Measurements from ENCODE around the gene SLC36A1.

DNA sequence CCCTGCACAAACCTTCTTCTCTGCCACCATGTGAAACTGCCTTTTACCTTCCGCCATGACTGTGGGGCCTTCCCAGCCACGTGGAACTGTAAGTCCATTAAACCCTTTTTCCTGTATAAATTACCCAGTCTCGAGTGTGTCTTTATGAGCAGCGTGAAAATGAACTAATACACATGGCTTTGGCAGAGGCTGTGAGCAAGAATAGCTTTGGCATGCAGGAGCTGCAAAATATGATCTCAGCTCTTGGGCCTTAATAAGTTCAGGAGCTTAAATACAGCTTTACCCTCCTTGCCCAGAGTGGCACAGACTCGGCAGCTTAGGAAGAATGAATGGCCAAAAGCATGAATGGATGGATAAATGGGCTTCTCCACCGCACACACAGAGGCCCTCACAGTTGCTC lies 15.7 kb upstream of the SLC36A1 start:
- no peak for TF ChIP-seq POLR2A (IDR thresholded peaks at IDR 0.05)
- TF ChIP-seq CTCF (IDR thresholded peaks at IDR 0.05) = no peak
- TF ChIP-seq EP300 (IDR thresholded peaks at IDR 0.05) = no peak

Measured in tibial nerve (tissue), 4 donors.